Right renal cortex interstitium (tissue), 3 donors: ENCODE measurements around the gene NACC2. TPM values are rescaled to one million over a fixed set of nuclear protein-coding genes. Genes with fewer than 3 reads are reported as not detected.

Experiments
- DNase-seq, 3 donors: peaks; one replicate each; pipeline ENCODE4 v3.0.0-alpha.2; 2013; ENCODE audit warnings: low read depth in 3 of 3, low spot score in 2 of 3
- polyA plus RNA-seq, 3 donors: library from polyadenylated mRNA; unstranded; fragments of 120-200 nt; gene quantifications; one replicate each; pipeline ENCODE4 v1.2.1, GENCODE V29; 2013; ENCODE audit not compliant: insufficient read length in 3 of 3

The NACC2 gene
- polyA plus RNA-seq, 3 donors = 7.1 to 7.8 (median 7.2) TPM

GRCh38 chr9:136096505-136097001 lies 1.5 kb upstream of the NACC2 start:
- no peak for DNase-seq

- no peak for DNase-seq
These were observed 851 bp downstream of the NACC2 start for GRCh38 chr9:136093995-136094881.

- no peak for DNase-seq
These were observed 1.6 kb downstream of the NACC2 start for GRCh38 chr9:136093346-136093986.

- no peak for DNase-seq
These were observed 2.3 kb downstream of the NACC2 start for GRCh38 chr9:136092741-136093140.

- DNase-seq = no peak
These were observed 2.8 kb downstream of the NACC2 start for GRCh38 chr9:136092353-136092650.

- no peak for DNase-seq
These were observed 3.3 kb downstream of the NACC2 start for GRCh38 chr9:136091582-136092352.

- DNase-seq = no peak
These were observed 4.1 kb downstream of the NACC2 start for GRCh38 chr9:136090768-136091581.

GRCh38 chr9:136090056-136090735 lies 4.9 kb downstream of the NACC2 start:
- DNase-seq = no peak

GRCh38 chr9:136089697-136090045 lies 5.4 kb downstream of the NACC2 start:
- no peak for DNase-seq

- DNase-seq = no peak
These were observed 6.0 kb downstream of the NACC2 start for GRCh38 chr9:136088939-136089696.

- no peak for DNase-seq
These were observed 6.6 kb downstream of the NACC2 start for GRCh38 chr9:136088481-136088938.

- no peak for DNase-seq
These were observed 7.2 kb downstream of the NACC2 start for GRCh38 chr9:136087741-136088480.

GRCh38 chr9:136086951-136087740 lies 7.9 kb downstream of the NACC2 start:
- no peak for DNase-seq

GRCh38 chr9:136086213-136086881 lies 8.7 kb downstream of the NACC2 start:
- DNase-seq = no peak

GRCh38 chr9:136085815-136086212 lies 9.3 kb downstream of the NACC2 start:
- no peak for DNase-seq

GRCh38 chr9:136084063-136084944 lies 10.8 kb downstream of the NACC2 start:
- no peak for DNase-seq
